ENCODE measurements around the gene KATNB1.

DNA sequence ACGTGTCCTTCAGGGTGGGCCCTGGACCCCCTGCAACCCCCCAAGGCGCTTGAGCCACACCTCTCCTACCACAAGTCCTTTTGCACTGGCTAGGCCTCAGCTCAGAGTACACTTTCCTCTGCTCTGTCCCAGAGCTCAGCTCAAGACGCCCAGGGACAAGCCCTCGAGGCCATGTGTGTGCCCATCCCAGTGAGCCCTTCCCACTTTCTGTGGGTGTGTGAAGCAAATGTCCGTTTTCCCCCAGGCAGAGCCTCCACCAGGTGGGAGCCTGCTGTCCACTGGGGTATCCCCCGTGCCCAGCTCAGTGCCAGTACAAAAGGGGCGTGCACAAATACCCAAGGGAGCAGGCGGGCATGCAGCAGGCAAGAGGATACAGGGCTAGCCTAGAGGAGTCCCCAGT lies 48.3 kb downstream of the KATNB1 start:
- TF ChIP-seq, protein P1, sequence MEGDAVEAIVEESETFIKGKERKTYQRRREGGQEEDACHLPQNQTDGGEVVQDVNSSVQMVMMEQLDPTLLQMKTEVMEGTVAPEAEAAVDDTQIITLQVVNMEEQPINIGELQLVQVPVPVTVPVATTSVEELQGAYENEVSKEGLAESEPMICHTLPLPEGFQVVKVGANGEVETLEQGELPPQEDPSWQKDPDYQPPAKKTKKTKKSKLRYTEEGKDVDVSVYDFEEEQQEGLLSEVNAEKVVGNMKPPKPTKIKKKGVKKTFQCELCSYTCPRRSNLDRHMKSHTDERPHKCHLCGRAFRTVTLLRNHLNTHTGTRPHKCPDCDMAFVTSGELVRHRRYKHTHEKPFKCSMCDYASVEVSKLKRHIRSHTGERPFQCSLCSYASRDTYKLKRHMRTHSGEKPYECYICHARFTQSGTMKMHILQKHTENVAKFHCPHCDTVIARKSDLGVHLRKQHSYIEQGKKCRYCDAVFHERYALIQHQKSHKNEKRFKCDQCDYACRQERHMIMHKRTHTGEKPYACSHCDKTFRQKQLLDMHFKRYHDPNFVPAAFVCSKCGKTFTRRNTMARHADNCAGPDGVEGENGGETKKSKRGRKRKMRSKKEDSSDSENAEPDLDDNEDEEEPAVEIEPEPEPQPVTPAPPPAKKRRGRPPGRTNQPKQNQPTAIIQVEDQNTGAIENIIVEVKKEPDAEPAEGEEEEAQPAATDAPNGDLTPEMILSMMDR (IDR thresholded peaks at IDR 0.05) = no peak
- TF ChIP-seq POLR2A (IDR thresholded peaks at IDR 0.05) = no peak

Data from right lobe of liver (tissue), 4 donors.